Neuronal stem cell (in vitro differentiated cells): ENCODE data around the gene PSMB7.
A peak's percentile ranks its signal among the peaks of the same experiment; 100 is the strongest.

Experiments used
- DNase-seq: peaks from one replicate; pipeline ENCODE4 v3.0.0-alpha.2; 2013; ENCODE audit warnings: low spot score
- H2AFZ ChIP-seq: one replicate; pipeline ENCODE4 v1.6.1; 2013; ENCODE audit warnings: mild to moderate bottlenecking, low read length, inconsistent platforms
- H2AK5ac ChIP-seq: 2 replicates; pipeline ENCODE4 v1.6.1; 2013; ENCODE audit warnings: low read depth, mild to moderate bottlenecking, inconsistent platforms, low read length, moderate library complexity, mixed read lengths
- H2BK120ac ChIP-seq: 2 replicates; pipeline ENCODE4 v1.6.1; 2013; ENCODE audit warnings: low read depth, mild to moderate bottlenecking, inconsistent platforms, low read length, moderate library complexity, mixed read lengths
- H2BK12ac ChIP-seq: one replicate; pipeline ENCODE4 v1.6.1; 2013; ENCODE audit warnings: low read length, inconsistent platforms
- H2BK15ac ChIP-seq: 2 replicates; pipeline ENCODE4 v1.6.1; 2013; ENCODE audit warnings: mild to moderate bottlenecking, low read length, inconsistent platforms, mixed read lengths
- H2BK5ac ChIP-seq: one replicate; pipeline ENCODE4 v1.6.1; 2013; ENCODE audit warnings: inconsistent platforms, mild to moderate bottlenecking, low read length, moderate library complexity
- H3K14ac ChIP-seq: one replicate; pipeline ENCODE4 v1.6.1; 2013; ENCODE audit warnings: low read length, inconsistent platforms
- H3K18ac ChIP-seq: 2 replicates; pipeline ENCODE4 v1.6.1; 2013; ENCODE audit warnings: low read length, inconsistent platforms
- H3K23ac ChIP-seq: 2 replicates; pipeline ENCODE4 v1.6.1; 2013; ENCODE audit warnings: low read depth, mild to moderate bottlenecking, mixed read lengths, low read length, inconsistent platforms; ENCODE audit not compliant: poor library complexity
- H3K27ac ChIP-seq: replicated peaks from 3 replicates; pipeline ENCODE4 v1.5.1; 2013; ENCODE audit warnings: low read length, inconsistent platforms
- H3K27me3 ChIP-seq, 3 experiments: 2 replicates each; pipeline ENCODE4 v1.6.1; 2013; ENCODE audit warnings: low read length in 3 of 3, mild to moderate bottlenecking in 2 of 3, inconsistent platforms in 1 of 3, low read depth in 1 of 3, mixed read lengths in 1 of 3, moderate library complexity in 1 of 3; ENCODE audit not compliant: control insufficient read depth in 3 of 3, insufficient read depth in 3 of 3
- H3K36me3 ChIP-seq, 2 donors: replicated peaks in 1 of 2; 2 replicates each; pipeline ENCODE4 v1.6.1; 2013; ENCODE audit warnings: low read length in 2 of 2; ENCODE audit not compliant: control insufficient read depth in 2 of 2, insufficient read depth in 2 of 2
- H3K4ac ChIP-seq: 2 replicates; pipeline ENCODE4 v1.6.1; 2013; ENCODE audit warnings: inconsistent platforms, mild to moderate bottlenecking, low read length, moderate library complexity
- H3K4me1 ChIP-seq, 2 donors: 1 replicate in 1 of 2; 2 replicates in 1 of 2; pipeline ENCODE4 v1.6.1; 2013; ENCODE audit warnings: low read length in 2 of 2, low read depth in 1 of 2; ENCODE audit not compliant: control insufficient read depth in 2 of 2, insufficient read depth in 1 of 2
- H3K4me2 ChIP-seq: one replicate; pipeline ENCODE4 v1.6.1; 2013; ENCODE audit warnings: mild to moderate bottlenecking, low read length, inconsistent platforms; ENCODE audit not compliant: insufficient read depth, poor library complexity, severe bottlenecking
- H3K4me3 ChIP-seq, 2 donors: 2 replicates each; pipeline ENCODE4 v1.5.1; 2013; ENCODE audit warnings: low read length in 2 of 2, mild to moderate bottlenecking in 2 of 2, inconsistent platforms in 1 of 2, moderate library complexity in 1 of 2
- H3K79me1 ChIP-seq: one replicate; pipeline ENCODE4 v1.6.1; 2013; ENCODE audit warnings: low read depth, mild to moderate bottlenecking, inconsistent platforms, low read length, moderate library complexity
- H3K9ac ChIP-seq: one replicate; pipeline ENCODE4 v1.6.1; 2013; ENCODE audit warnings: mild to moderate bottlenecking, low read depth, low read length, inconsistent platforms; ENCODE audit not compliant: poor library complexity
- H3K9me3 ChIP-seq, 2 donors: replicated peaks in 1 of 2; 2 replicates each; pipeline versions ENCODE3 to v1.6.1; 2013; ENCODE audit warnings: low read length in 2 of 2, mild to moderate bottlenecking in 2 of 2, inconsistent platforms in 1 of 2, low read depth in 1 of 2, mixed read lengths in 1 of 2, moderate library complexity in 1 of 2; ENCODE audit not compliant: control insufficient read depth in 2 of 2, insufficient read depth in 1 of 2
- H4K8ac ChIP-seq: one replicate; pipeline ENCODE4 v1.6.1; 2013; ENCODE audit warnings: low read depth, mild to moderate bottlenecking, inconsistent platforms, low read length, moderate library complexity
- H4K91ac ChIP-seq: one replicate; pipeline ENCODE4 v1.6.1; 2013; ENCODE audit warnings: low read length, low read depth, mild to moderate bottlenecking, inconsistent platforms; ENCODE audit not compliant: poor library complexity
- WGBS, 2 donors: extraction: QIAGEN DNeasy Blood & Tissue Kit; methylation state at CpG; one replicate each; pipeline ENCODE4 v1.1.7; 2013; ENCODE audit warnings: missing lambda C conversion rate in 2 of 2, mixed read lengths in 1 of 2; ENCODE audit not compliant: insufficient read length in 2 of 2, insufficient replicate concordance in 1 of 2; ENCODE audit errors: extremely low coverage in 2 of 2; 5-methylcytosine and 5-hydroxymethylcytosine counted together

PSMB7 gene

DNA sequence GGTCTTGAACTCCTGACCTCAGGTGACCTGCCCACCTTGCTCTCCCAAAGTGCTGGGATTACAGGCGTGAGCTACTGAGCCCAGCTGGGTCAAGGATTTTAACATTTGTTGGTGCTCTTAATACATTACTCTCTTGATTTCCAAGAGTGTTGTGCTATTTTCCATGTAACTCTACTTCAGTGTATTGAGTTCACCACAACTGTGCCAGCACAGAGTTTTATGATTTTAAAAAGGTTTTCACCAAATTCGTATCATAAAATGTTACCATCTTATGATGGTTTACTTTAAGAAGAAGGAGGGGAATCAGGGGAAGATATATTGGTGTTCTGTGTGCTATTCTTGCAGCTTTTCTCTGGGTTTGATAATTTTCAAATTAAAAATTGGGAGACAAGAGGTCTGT lies 28.4 kb upstream of the PSMB7 start:
- H3K9me3 ChIP-seq = no peaks in the 10 kb centered on the region
- DNase-seq = no peak
- WGBS, 2 donors = no CpG with 5 or more reads among the region's 2 CpGs

DNA sequence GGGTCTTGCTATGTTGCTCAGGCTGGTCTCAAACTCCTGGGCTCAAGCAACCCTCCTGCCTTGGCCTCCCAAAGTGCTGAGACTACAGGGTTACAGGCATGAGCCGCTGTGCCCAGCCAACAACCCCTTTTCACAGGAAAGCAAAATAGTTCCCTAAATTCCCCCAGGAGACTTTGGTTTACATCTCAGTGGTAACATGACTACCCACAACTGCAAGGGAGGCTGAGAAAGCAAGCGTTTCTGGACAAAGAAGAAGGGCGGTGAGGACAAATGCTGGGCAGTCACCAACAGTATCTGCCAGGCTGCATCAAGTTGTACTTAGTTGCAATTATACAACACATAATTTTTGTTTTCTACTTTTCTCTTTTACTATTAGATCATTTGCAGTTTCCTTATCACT lies 27.6 kb upstream of the PSMB7 start:
- H3K27me3 ChIP-seq = peaks cover 0 to 11% (median 0%) of the 10 kb centered on the region in 3 experiments
- H3K9ac ChIP-seq = no peak overlapping the region
- no peak overlapping the region for H3K27ac ChIP-seq
- no peak overlapping the region for H3K18ac ChIP-seq
- H3K36me3 ChIP-seq = no peaks in the 10 kb centered on the region
- H3K14ac ChIP-seq = no peak overlapping the region
- H3K79me1 ChIP-seq = no peaks in the 10 kb centered on the region
- no peak overlapping the region for H3K4ac ChIP-seq
- H2BK15ac ChIP-seq = no peak overlapping the region
- no peak overlapping the region for H2BK12ac ChIP-seq
- H2AK5ac ChIP-seq = no peak overlapping the region
- H4K8ac ChIP-seq = no peak overlapping the region
- no peak overlapping the region for H2BK120ac ChIP-seq
- no peaks in the 10 kb centered on the region for H3K9me3 ChIP-seq
- H4K91ac ChIP-seq = no peak overlapping the region
- no peak overlapping the region for H3K4me2 ChIP-seq
- H3K4me3 ChIP-seq = no peak overlapping the region
- DNase-seq = no peak
- no CpG with 5 or more reads among the region's 3 CpGs for WGBS, 2 donors
- no peak overlapping the region for H2BK5ac ChIP-seq
- H3K4me1 ChIP-seq = no peaks in the 10 kb centered on the region
- no peak overlapping the region for H3K23ac ChIP-seq
- no peak overlapping the region for H2AFZ ChIP-seq

More for the DNA sequence above, 28.4 kb upstream of the PSMB7 start:
- no peak overlapping the region for H3K14ac ChIP-seq
- no peak overlapping the region for H2AFZ ChIP-seq
- no peaks in the 10 kb centered on the region for H3K4me1 ChIP-seq
- H4K91ac ChIP-seq = no peak overlapping the region
- H3K4ac ChIP-seq = no peak overlapping the region
- no peak overlapping the region for H3K9ac ChIP-seq
- peaks cover 0 to 15% (median 0%) of the 10 kb centered on the region in 3 experiments for H3K27me3 ChIP-seq
- H3K79me1 ChIP-seq = peaks cover 1% of the 10 kb centered on the region
- H2AK5ac ChIP-seq = no peak overlapping the region
- H3K27ac ChIP-seq = no peak overlapping the region
- H2BK15ac ChIP-seq = no peak overlapping the region
- no peak overlapping the region for H4K8ac ChIP-seq
- H2BK12ac ChIP-seq = no peak overlapping the region
- H3K4me3 ChIP-seq = no peak overlapping the region
- no peak overlapping the region for H2BK5ac ChIP-seq
- no peak overlapping the region for H3K18ac ChIP-seq
- no peak overlapping the region for H3K23ac ChIP-seq
- H3K36me3 ChIP-seq = no peaks in the 10 kb centered on the region
- no peak overlapping the region for H3K4me2 ChIP-seq
- no peak overlapping the region for H2BK120ac ChIP-seq

DNA sequence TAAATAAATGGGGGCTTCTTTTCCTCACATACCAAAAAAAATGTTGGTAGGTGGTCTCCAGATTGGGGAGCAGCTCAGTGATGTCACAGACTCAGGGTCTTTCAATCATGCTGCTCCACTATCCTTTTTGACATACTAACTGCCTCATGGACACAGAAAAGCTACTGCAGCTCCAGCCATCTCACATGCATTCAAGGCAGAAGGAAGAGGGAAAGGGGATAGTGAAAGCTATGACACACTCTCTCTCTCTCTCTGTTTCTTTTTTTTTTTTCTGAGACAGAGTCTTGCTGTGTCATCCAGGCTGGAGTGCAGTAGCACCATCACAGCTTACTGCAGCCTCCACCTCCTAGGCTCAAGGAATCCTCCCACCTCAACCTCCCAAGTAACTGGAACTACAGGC lies 27.1 kb upstream of the PSMB7 start:
- no peaks in the 10 kb centered on the region for H3K9me3 ChIP-seq
- H3K27me3 ChIP-seq = peaks cover 0 to 9% (median 0%) of the 10 kb centered on the region in 3 experiments
- H2BK5ac ChIP-seq = no peak overlapping the region
- H3K79me1 ChIP-seq = no peaks in the 10 kb centered on the region
- H3K9ac ChIP-seq = no peak overlapping the region
- no peak overlapping the region for H3K18ac ChIP-seq
- H4K91ac ChIP-seq = no peak overlapping the region
- no peak overlapping the region for H2AK5ac ChIP-seq
- no peak overlapping the region for H2BK15ac ChIP-seq
- no peak overlapping the region for H2AFZ ChIP-seq
- H3K27ac ChIP-seq = no peak overlapping the region
- no peak overlapping the region for H3K23ac ChIP-seq
- H2BK120ac ChIP-seq = no peak overlapping the region
- no peak overlapping the region for H3K4me3 ChIP-seq
- no peak for DNase-seq
- no peak overlapping the region for H2BK12ac ChIP-seq
- no peak overlapping the region for H3K14ac ChIP-seq
- no peak overlapping the region for H3K4me2 ChIP-seq
- no peaks in the 10 kb centered on the region for H3K4me1 ChIP-seq
- no peak overlapping the region for H3K4ac ChIP-seq
- no peaks in the 10 kb centered on the region for H3K36me3 ChIP-seq
- H4K8ac ChIP-seq = no peak overlapping the region

DNA sequence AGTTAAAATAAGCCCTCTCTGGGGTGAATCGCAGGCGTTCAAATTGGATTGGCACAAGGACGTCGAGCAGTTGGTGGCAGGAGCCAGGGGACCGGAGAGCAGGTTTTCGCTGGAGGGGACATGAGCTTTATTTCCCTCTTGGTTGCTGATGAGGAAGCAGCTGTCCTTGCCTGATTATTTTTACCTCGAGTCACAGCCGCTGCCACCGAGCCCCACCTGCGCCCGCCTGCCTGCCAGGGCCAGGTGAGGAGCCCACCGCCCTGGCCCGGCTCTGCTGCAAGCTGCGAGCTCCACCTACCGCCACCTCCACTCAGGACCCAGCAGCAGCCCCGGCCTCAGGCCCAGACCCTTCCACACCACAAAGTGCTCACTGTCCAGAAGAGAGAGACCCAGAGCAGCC lies 26.0 kb upstream of the PSMB7 start:
- H3K9ac ChIP-seq = no peak overlapping the region
- no peak overlapping the region for H2AFZ ChIP-seq
- H2BK15ac ChIP-seq = peak overlapping the region; percentile 49
- DNase-seq = no peak
- H2BK5ac ChIP-seq = no peak overlapping the region
- no peak overlapping the region for H3K18ac ChIP-seq
- H3K4ac ChIP-seq = no peak overlapping the region
- H3K14ac ChIP-seq = no peak overlapping the region
- no peak overlapping the region for H3K4me2 ChIP-seq
- peak overlapping the region; percentile 11 for H2AK5ac ChIP-seq
- no peak overlapping the region for H4K8ac ChIP-seq
- H3K27ac ChIP-seq = no peak overlapping the region
- H3K79me1 ChIP-seq = no peaks in the 10 kb centered on the region
- H3K23ac ChIP-seq = peak overlapping the region; percentile 16
- no peaks in the 10 kb centered on the region for H3K9me3 ChIP-seq
- no peaks in the 10 kb centered on the region for H3K36me3 ChIP-seq
- H3K4me1 ChIP-seq = no peaks in the 10 kb centered on the region
- no peak overlapping the region for H4K91ac ChIP-seq
- no CpG with 5 or more reads among the region's 16 CpGs for WGBS, 2 donors
- H2BK120ac ChIP-seq = no peak overlapping the region
- peaks cover 0 to 9% (median 0%) of the 10 kb centered on the region in 3 experiments for H3K27me3 ChIP-seq
- peak overlapping the region; percentile 14 for H2BK12ac ChIP-seq
- H3K4me3 ChIP-seq = no peak overlapping the region
